GM18858 (cell line): ENCODE measurements around the gene PNLIPRP3.
A peak's percentile ranks its signal among the peaks of the same experiment; 100 is the strongest.

Experiments
- ATAC-seq: cut with Tn5 transposase; IDR thresholded peaks from one replicate; pipeline ENCODE4 v1.9.1; 2021; ENCODE audit not compliant: unreplicated experiment

The PNLIPRP3 gene

GRCh38 chr10:116444527-116445142, 17.0 kb downstream of the PNLIPRP3 start:
- ATAC-seq, result peak; percentile 87

GRCh38 chr10:116450861-116451260, 23.2 kb downstream of the PNLIPRP3 start:
- ATAC-seq, result no peak

GRCh38 chr10:116451711-116452337, 24.2 kb downstream of the PNLIPRP3 start:
- ATAC-seq, result no peak

DNA sequence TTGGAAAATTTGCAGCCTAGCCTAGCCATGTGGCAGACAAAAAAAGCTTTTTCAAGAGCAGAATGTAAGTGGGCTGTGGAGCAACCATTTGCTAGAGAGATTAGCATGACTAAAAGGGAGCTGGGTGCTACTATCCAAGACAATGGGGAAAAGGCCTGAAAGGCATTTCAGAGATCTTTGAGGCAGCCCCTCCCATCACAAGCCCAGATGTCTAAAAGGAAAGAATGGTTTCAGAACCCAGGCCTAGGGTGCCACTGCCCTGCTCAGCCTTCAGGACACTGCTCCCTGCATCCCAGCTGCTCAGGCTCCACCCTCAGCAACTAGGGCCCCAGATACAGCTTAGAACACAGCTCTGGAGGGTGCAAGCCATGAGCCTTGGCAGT, 24.7 kb downstream of the PNLIPRP3 start:
- no peak for ATAC-seq

GRCh38 chr10:116457488-116457887, 29.8 kb downstream of the PNLIPRP3 start:
- ATAC-seq, result no peak

GRCh38 chr10:116460219-116460618, 32.6 kb downstream of the PNLIPRP3 start:
- no peak for ATAC-seq

GRCh38 chr10:116461680-116462079, 34.0 kb downstream of the PNLIPRP3 start:
- no peak for ATAC-seq

DNA sequence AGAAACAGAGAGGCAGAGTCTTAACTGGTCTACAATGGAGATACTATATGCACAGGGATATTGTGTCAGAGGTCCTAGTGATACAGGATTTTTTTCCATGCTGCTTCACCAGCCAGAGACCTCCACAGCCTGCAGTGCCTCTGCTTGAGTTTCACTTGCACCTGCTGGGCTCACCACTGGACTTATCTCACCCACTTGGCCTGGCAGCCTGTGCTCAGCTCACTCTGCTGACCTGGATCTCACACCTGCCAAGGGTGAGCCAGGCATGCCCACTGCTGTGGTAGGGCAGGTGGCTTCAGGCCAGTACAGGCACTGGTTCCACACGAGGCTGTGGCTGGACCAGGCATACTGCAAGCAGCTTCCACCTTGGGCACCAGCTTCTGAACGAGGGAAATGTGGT, 36.6 kb downstream of the PNLIPRP3 start:
- ATAC-seq, result no peak

DNA sequence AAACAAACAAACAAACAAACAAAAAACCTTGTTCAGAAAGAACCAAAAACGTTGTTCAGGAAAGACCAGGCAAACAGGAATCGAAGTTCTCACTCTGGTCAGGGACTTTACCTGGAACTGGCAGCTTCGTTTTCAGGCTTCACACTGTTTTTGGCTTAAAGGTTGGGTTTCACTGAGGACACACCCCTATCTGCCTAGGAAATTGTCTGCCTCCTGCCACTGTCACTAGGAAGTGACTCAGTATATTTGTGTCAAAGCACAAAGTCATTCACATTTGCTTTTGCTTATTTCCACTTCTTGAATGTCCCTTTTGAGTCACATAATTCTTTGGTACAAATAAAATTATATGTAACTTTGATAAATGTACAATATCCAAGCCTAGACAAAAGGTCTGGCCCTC, 37.9 kb downstream of the PNLIPRP3 start:
- ATAC-seq, result no peak

DNA sequence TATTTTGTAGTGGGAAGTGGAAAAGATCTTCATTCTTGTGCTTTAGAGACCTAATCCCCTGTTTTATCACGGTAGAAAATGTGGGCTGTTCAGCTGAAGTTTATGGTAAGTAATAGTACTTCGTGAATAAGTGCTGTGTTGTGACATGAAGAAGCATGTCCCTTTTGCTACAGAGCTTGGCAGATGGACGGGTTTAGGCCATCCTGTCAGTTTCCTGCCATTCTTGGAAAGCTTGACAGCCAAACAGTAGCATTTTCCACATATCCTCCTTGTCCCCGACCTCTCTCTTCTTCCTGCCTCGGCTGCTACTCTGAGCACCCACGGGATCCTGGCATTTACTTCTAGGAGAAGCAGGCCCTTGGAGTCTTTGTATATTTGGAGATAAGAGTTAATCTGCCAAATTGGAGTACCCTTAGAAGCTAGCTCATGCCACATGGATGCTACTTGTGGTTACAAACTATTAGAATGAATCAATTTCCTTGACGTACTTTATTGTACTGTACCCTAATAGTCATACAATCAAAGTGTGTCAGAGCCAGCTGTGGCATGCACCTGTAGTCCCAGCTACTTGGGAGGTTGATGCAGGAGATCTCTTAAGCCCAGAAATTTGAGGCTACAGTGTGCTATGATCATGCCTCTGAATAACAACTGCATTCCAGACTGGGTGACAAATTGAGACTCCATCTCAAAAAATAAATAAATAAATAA, 39.2 kb downstream of the PNLIPRP3 start:
- no peak for ATAC-seq

DNA sequence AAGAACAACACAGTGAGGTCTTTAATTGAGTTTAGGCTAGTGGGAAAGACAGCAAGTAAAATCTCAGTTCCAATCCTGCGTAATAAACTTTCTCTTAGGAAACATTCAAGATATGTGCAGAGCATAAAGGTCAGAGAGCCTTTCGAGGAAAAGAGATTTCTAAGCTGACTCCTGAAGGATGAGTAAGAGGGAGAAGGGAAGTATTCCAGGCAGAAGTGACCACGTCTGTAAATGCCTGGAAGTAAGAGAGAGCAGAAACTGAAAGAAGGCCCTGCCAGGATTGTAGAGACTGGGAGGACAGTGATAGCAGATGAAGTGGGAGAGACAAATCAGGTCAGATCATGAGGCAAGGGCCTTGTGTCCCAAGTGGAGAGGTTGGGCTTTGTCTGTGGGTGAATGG, 41.8 kb downstream of the PNLIPRP3 start:
- no peak for ATAC-seq

- no peak for ATAC-seq
These were observed 42.4 kb downstream of the PNLIPRP3 start for GRCh38 chr10:116470071-116470470.

DNA sequence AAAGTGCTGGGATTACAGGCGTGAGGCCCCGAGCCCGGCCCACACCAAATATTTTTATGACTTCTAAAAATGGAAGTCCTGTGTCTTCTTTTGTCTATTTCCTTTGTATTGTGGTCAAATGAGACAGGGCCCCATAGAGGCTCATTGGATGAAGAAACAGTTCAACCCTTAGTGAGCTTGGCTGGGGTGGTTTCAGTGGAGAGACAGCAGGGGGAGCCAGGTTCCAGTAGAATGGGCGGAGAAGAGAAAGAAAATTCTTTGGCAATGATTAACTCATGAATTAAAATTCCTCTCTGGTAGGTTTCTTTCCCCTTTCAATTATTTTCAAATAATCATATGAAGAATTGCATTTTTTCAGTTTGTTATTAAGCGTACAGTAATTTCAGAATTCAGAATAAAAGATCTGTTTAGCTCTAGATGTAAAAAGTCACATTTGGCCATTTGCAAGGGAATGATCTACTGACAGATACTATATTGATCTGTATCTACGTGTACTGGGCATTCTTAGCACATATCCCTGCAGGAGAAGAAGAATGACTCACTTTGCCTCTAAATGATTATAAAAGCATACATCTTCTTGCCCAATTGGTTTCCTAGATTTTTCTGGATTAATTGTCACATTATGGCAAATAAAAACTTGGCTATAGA, 43.2 kb downstream of the PNLIPRP3 start:
- no peak for ATAC-seq

- ATAC-seq, result no peak
These were observed 45.2 kb downstream of the PNLIPRP3 start for GRCh38 chr10:116472891-116473290.

DNA sequence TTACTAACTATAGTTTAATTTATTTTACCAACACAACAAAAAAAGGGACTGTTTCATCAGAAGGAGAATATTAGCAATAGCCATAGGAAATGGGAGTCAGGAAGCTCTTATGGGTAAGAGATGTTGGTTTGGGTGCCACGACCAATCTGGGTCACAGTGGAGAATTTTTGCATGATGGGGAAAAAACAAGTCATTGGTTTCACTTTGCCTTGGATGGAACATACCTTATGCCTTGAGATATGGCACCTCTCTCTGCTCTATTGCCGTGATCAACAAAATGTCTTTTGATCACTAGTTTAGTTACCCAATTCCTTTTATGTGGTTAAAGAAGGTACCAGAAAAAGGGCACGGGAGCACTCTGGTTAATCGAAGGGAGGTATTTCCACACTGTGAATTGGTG, 48.2 kb downstream of the PNLIPRP3 start:
- no peak for ATAC-seq

GRCh38 chr10:116476461-116476860, 48.8 kb downstream of the PNLIPRP3 start:
- ATAC-seq, result no peak

DNA sequence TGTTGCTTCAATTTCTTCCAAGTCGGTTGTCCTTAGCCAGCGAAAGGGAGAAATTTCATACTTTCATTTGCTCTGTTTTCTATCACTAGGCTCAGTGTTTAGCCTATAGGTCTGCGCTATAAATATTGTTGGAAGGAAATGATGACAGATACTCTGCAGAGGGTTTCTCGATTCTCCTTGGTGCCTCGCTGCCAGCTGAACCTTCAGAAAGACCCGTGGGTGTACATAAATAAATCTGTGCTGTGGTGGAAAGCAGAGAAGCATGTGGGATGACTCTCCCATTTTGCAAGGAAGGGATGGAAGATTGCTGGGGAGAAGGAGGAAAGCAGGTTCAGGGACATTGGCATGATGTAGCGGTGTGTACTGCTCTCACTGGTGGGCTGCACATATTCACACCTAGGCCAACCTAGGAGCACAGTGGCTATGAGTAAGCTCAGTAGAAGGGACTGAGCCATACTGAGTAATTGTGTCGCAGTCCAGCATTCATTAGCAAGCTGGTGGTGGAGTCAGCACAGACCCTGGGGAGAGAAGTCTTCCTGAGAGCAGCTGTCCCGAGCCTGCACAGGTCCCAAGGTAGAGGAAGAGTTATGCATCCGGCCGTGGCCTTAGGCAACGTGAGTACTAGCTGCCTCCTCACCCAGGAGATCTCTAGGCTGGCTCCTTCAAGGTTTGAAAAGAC, 50.5 kb downstream of the PNLIPRP3 start:
- ATAC-seq, result no peak

GRCh38 chr10:116486770-116487448, 59.3 kb downstream of the PNLIPRP3 start:
- no peak for ATAC-seq

DNA sequence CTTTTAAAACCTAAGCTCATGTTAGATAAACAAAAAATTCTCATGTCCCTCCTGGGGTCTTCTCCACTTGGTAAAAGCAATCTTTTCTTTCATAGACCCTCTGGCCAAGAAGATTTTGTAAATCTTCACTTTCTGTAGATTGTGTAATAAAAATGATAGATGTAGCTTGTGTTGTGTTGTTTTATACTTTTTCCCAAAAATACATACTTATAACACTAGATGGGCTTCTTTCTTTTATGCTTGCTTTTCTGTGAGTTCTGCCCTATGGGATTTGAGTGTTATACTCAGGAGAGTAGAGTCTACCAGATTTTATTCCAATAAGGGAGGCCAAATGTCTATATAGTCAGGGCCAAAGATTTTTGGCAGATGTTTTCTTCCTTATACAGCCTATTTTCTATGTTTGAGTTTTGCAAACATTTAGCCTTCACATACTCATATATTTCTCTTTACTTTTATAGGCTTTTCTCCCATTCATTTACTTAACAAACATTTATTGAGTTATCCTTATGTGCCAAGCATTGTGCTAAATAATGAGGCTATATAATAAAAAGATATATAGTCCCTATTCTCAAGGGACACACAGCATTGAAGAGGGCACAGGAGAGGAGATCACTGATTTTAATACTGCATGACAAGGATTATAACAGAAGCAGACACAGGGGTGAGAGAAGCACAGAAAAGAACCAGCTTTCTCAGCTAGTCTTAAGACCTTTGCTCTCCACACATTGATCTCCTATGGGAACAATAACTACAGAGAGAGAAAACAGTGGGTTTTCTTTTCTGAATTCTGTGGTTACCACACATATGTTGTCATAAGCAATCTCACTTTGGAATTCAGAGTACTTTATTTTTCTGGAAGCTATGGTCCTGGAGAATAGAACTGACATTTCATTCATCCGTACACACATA, 60.1 kb downstream of the PNLIPRP3 start:
- ATAC-seq, result no peak

DNA sequence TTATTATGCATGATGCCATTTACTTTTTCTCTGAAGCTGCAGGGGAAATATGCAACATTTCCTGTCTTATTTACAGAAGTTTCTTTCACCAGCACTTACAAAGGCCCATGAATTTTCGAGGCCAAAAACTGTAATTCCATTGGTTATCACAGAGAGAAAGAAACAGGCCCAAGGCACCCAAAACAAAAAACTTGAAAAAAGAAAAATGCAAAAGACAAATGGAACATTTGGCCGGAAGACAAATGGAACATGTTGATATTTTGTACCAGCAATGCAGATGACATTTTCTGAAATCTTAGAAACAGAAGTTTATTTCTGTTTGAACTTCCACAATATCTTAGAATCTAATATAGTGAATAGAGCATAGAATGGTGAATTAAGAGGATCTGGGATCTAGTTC, 61.8 kb downstream of the PNLIPRP3 start:
- ATAC-seq, result no peak
